Left lung (tissue), 10 donors: ENCODE results near the gene HECTD4. TPM values are rescaled to one million over a fixed set of nuclear protein-coding genes. Genes with fewer than 3 reads are reported as not detected.

Experiments
- ATAC-seq: fragments of 200-7000 bp; cut with Tn5 transposase; one replicate; pipeline ENCODE4 v1.9.1; 2020; ENCODE audit warnings: moderate library complexity
- DNase-seq, 4 donors: peaks; one replicate each; pipeline ENCODE4 v3.0.0-alpha.2; 2013 to 2020
- H3K27ac ChIP-seq, 2 donors: fragments of 200-600 bp; sonication (generic) in 1 of 2; one replicate each; pipeline versions ENCODE4 v1.5.0 to v1.8.0; 2020 to 2021
- H3K27me3 ChIP-seq, 2 donors: fragments of 200-600 bp; sonication (generic) in 1 of 2; one replicate each; pipeline versions ENCODE4 v1.5.0 to v1.8.0; 2020 to 2021
- H3K36me3 ChIP-seq, 2 donors: fragments of 200-600 bp; sonication (generic) in 1 of 2; one replicate each; pipeline versions ENCODE4 v1.5.0 to v1.8.0; 2020 to 2021
- H3K4me1 ChIP-seq, 2 donors: fragments of 200-600 bp; one replicate each; pipeline ENCODE4 v1.8.0; 2021
- H3K4me3 ChIP-seq, 2 donors: fragments of 200-600 bp; sonication (generic) in 1 of 2; one replicate each; pipeline versions ENCODE4 v1.5.0 to v1.8.0; 2020 to 2021; ENCODE audit warnings: mild to moderate bottlenecking in 1 of 2
- H3K9me3 ChIP-seq, 2 donors: fragments of 200-600 bp; sonication (generic) in 1 of 2; one replicate each; pipeline versions ENCODE4 v1.5.0 to v1.8.0; 2020 to 2021
- intact Hi-C, 2 donors: fragments of 100-400 bp; cut with DNase I; formaldehyde crosslinking; loops; one replicate each; pipeline versions ENCODE4 v1.11.2 to v1.14.2; 2022
- polyA plus RNA-seq, 6 donors: library from polyadenylated mRNA; unstranded; fragments of 120-200 nt; gene quantifications; one replicate each; pipeline ENCODE4 v1.2.1, GENCODE V29; 2013; ENCODE audit not compliant: insufficient read length in 6 of 6
- total RNA-seq, 2 donors: library from RNA; stranded (reverse); fragmentation: NEBNext Ultra II Directional; extraction: Animal tissue kit (Norgen Biotek cat#: 25700); gene quantifications; one replicate each; pipeline ENCODE4 v1.2.1, GENCODE V29; 2021
- TF ChIP-seq, protein P1 (sequence below), 2 donors: fragments of 200-600 bp; sonication (generic) in 1 of 2; IDR thresholded peaks; one replicate each; pipeline versions ENCODE4 v1.5.0 to v1.8.0; 2021; ENCODE audit warnings: antibody characterized with exemption in 2 of 2
- donor health status: DM: no; HTN: yes; CAD: no.
- donor health status: DM: no; HTN: no; CAD: no.

HECTD4 gene
- total and polyA plus RNA-seq, 8 donors, result 41.3 to 78.6 (median 64.9) TPM

GRCh38 chr12:112170971-112171596 is 211.1 kb downstream of the HECTD4 start:
- H3K4me3 ChIP-seq, result no peak overlapping the region
- DNase-seq (no peak), ATAC-seq (no peak)
- H3K27me3 ChIP-seq, result no peaks in the 10 kb centered on the region
- peaks cover 0 to 93% of the 10 kb centered on the region in 2 donors for H3K36me3 ChIP-seq
- no peaks in the 10 kb centered on the region for H3K9me3 ChIP-seq
- H3K27ac ChIP-seq, result no peak overlapping the region
- TF ChIP-seq, protein P1, sequence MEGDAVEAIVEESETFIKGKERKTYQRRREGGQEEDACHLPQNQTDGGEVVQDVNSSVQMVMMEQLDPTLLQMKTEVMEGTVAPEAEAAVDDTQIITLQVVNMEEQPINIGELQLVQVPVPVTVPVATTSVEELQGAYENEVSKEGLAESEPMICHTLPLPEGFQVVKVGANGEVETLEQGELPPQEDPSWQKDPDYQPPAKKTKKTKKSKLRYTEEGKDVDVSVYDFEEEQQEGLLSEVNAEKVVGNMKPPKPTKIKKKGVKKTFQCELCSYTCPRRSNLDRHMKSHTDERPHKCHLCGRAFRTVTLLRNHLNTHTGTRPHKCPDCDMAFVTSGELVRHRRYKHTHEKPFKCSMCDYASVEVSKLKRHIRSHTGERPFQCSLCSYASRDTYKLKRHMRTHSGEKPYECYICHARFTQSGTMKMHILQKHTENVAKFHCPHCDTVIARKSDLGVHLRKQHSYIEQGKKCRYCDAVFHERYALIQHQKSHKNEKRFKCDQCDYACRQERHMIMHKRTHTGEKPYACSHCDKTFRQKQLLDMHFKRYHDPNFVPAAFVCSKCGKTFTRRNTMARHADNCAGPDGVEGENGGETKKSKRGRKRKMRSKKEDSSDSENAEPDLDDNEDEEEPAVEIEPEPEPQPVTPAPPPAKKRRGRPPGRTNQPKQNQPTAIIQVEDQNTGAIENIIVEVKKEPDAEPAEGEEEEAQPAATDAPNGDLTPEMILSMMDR (IDR thresholded peaks at IDR 0.05), result no peak
- intact Hi-C loops, result no loop called here
- H3K4me1 ChIP-seq, result no peaks in the 10 kb centered on the region

GRCh38 chr12:112170376-112170775 is 211.9 kb downstream of the HECTD4 start:
- no peak for DNase-seq
- Histone ChIP-seq H3K27me3 (no peaks in the 10 kb centered on the region), H3K36me3 (peaks cover 0 to 89% of the 10 kb centered on the region in 2 donors), H3K27ac (no peak overlapping the region), H3K4me3 (no peak overlapping the region), H3K4me1 (no peaks in the 10 kb centered on the region), H3K9me3 (no peaks in the 10 kb centered on the region)
- intact Hi-C loops, result no loop called here
- peak; percentile 38 for ATAC-seq
- TF ChIP-seq, protein P1 (IDR thresholded peaks at IDR 0.05), result peak in 1 of 2 donors; percentile 38

DNA sequence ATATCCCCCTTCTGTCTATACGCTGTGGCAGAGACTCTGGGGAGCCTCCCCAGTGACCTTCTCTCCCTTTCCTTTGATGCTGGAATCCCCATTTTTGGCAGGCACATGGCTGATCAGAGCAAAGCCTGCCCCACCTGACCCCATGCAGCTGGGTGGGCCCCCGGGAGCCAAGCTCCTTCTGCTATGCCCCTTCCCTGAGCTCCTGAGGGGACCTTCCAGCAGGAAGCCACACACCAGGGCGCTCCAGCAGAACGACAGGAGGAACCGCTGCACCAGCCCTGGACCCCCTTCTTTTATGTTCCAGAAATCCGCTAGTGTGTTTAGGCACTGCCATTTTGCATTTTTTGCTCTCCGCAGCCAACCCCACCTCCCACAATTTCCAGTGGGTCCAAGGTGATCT is 212.3 kb downstream of the HECTD4 start:
- ATAC-seq (no peak), DNase-seq (no peak)
- no peaks in the 10 kb centered on the region for H3K27me3 ChIP-seq
- intact Hi-C loops, result no loop called here
- TF ChIP-seq, protein P1 (IDR thresholded peaks at IDR 0.05), result no peak
- H3K9me3 ChIP-seq, result no peaks in the 10 kb centered on the region
- H3K4me3 ChIP-seq, result no peak overlapping the region
- peaks cover 0 to 84% of the 10 kb centered on the region in 2 donors for H3K36me3 ChIP-seq
- no peak overlapping the region for H3K27ac ChIP-seq
- no peaks in the 10 kb centered on the region for H3K4me1 ChIP-seq

GRCh38 chr12:112169161-112169872 is 212.9 kb downstream of the HECTD4 start:
- Histone ChIP-seq H3K4me3 (no peak overlapping the region), H3K9me3 (no peaks in the 10 kb centered on the region), H3K27me3 (no peaks in the 10 kb centered on the region), H3K4me1 (no peaks in the 10 kb centered on the region), H3K36me3 (peaks cover 0 to 78% of the 10 kb centered on the region in 2 donors), H3K27ac (no peak overlapping the region)
- ATAC-seq, result no peak
- TF ChIP-seq, protein P1 (IDR thresholded peaks at IDR 0.05), result no peak
- DNase-seq, result no peak
- intact Hi-C loops, result no loop called here

GRCh38 chr12:112168561-112168971 is 213.7 kb downstream of the HECTD4 start:
- no peaks in the 10 kb centered on the region for H3K4me1 ChIP-seq
- no peaks in the 10 kb centered on the region for H3K27me3 ChIP-seq
- no peak for DNase-seq
- no peak for ATAC-seq
- TF ChIP-seq, protein P1 (IDR thresholded peaks at IDR 0.05), result no peak
- H3K9me3 ChIP-seq, result no peaks in the 10 kb centered on the region
- H3K36me3 ChIP-seq, result peaks cover 0 to 81% of the 10 kb centered on the region in 2 donors
- intact Hi-C loops, result no loop called here
- H3K27ac ChIP-seq, result no peak overlapping the region
- no peak overlapping the region for H3K4me3 ChIP-seq
